ENCODE results near the gene OTX2. TPM values are rescaled to one million over a fixed set of nuclear protein-coding genes. Genes with fewer than 3 reads are reported as not detected.

The OTX2 gene
- total RNA-seq, 1 experiment from 2014 or later = 30.1 TPM

DNA sequence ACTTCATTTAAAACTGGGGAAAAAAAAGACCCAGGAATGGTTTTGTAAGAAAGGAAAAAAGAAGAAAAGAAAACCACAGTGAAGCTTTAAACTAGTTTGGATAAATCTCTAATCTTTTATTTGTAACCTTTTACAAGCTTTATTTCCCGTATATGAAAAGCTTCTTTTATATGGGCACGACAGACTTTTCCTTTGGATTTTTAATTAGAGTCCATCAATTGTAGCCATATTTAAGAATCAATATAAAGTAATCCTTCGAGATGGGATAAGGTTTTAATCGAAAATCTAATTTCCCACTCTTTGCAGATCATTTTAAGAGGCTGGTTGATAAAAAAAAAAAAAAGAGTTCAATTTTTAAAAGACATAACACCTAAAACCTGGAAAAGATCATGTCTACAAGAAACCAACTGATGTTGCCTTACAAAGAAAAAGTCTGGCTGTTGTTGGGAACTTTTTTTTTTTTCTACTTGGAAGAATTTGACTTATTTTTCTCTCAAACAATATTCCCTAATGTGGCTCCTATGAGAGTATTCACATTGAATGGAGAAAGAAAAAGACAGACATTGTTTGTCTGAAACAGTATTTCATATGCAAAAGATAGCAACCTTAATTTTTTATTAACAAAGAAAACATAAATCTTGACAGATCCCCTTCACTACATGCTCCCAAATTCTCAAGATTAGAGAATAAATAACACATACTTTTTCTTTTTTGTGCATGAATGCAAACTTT is 4.9 kb upstream of the OTX2 start:
- ChIA-PET CTCF (interaction anchor here (0.8 to 1.6 kb wide), 4 partner anchors 59 to 368 kb away, joined by 3 read pairs; no protein-coding TSS in a partner anchor), POLR2A (no interaction called here)
- no peak overlapping the region for H3K27ac Mint-ChIP-seq
- H3K4me1 Mint-ChIP-seq = peaks cover 62% of the 10 kb centered on the region
- ATAC-seq = no peak
- no peak for TF ChIP-seq GTF2I (CRISPR knock-in tag; conservative IDR thresholded peaks at IDR 0.05)
- no peak for TF ChIP-seq MYBL2 (CRISPR knock-in tag; IDR thresholded peaks at IDR 0.05)
- TF ChIP-seq ZNF423 (CRISPR knock-in tag; IDR thresholded peaks at IDR 0.05) = no peak
- TF ChIP-seq, protein P1, sequence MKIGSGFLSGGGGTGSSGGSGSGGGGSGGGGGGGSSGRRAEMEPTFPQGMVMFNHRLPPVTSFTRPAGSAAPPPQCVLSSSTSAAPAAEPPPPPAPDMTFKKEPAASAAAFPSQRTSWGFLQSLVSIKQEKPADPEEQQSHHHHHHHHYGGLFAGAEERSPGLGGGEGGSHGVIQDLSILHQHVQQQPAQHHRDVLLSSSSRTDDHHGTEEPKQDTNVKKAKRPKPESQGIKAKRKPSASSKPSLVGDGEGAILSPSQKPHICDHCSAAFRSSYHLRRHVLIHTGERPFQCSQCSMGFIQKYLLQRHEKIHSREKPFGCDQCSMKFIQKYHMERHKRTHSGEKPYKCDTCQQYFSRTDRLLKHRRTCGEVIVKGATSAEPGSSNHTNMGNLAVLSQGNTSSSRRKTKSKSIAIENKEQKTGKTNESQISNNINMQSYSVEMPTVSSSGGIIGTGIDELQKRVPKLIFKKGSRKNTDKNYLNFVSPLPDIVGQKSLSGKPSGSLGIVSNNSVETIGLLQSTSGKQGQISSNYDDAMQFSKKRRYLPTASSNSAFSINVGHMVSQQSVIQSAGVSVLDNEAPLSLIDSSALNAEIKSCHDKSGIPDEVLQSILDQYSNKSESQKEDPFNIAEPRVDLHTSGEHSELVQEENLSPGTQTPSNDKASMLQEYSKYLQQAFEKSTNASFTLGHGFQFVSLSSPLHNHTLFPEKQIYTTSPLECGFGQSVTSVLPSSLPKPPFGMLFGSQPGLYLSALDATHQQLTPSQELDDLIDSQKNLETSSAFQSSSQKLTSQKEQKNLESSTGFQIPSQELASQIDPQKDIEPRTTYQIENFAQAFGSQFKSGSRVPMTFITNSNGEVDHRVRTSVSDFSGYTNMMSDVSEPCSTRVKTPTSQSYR (CRISPR knock-in tag; IDR thresholded peaks at IDR 0.05) = no peak
- no peak for TF ChIP-seq ZNF396 (CRISPR knock-in tag; IDR thresholded peaks at IDR 0.05; ENCODE audit: borderline replicate concordance)
- H3K4me3 Mint-ChIP-seq = peak overlapping the region; percentile 75; the same call in 1 of the 2 replicates
- peaks cover 99% of the 10 kb centered on the region for H3K27me3 Mint-ChIP-seq (ENCODE audit: low read depth)
- no peak for DNase-seq (ENCODE audit: low spot score)
- H3K9me3 Mint-ChIP-seq = no peaks in the 10 kb centered on the region
- no peaks in the 10 kb centered on the region for H3K36me3 Mint-ChIP-seq

DNA sequence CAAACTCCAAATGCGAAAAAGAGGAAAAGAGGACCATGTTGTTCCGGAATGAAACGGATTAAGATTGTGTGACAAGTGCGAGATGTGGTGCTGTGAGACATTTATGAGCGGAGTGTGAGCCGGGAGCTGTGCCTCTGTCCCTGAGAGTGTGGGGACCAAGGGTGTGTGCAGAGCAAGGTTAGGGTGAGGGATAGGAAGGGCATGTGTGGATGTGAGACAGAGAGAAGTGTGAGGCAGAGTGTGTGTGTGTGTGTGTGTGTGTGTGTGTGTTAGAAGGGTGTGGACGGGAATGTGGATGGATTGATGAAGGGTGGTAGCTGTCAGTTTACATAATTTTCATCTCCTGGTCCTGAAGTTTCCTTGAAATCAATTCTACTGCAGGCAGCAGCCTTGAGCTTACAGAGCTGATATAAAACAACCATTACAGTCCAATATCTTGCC is 4.3 kb upstream of the OTX2 start:
- ATAC-seq (no peak), DNase-seq (ENCODE audit: low spot score) (no peak)
- TF ChIP-seq TEAD1 (CRISPR knock-in tag; IDR thresholded peaks at IDR 0.05) (no peak), TCF7 (CRISPR knock-in tag; IDR thresholded peaks at IDR 0.05; ENCODE audit: low read depth) (no peak), CREM (CRISPR knock-in tag; IDR thresholded peaks at IDR 0.05) (no peak), ZNF671 (CRISPR knock-in tag; IDR thresholded peaks at IDR 0.05) (no peak)
- TF ChIP-seq, protein P2, sequence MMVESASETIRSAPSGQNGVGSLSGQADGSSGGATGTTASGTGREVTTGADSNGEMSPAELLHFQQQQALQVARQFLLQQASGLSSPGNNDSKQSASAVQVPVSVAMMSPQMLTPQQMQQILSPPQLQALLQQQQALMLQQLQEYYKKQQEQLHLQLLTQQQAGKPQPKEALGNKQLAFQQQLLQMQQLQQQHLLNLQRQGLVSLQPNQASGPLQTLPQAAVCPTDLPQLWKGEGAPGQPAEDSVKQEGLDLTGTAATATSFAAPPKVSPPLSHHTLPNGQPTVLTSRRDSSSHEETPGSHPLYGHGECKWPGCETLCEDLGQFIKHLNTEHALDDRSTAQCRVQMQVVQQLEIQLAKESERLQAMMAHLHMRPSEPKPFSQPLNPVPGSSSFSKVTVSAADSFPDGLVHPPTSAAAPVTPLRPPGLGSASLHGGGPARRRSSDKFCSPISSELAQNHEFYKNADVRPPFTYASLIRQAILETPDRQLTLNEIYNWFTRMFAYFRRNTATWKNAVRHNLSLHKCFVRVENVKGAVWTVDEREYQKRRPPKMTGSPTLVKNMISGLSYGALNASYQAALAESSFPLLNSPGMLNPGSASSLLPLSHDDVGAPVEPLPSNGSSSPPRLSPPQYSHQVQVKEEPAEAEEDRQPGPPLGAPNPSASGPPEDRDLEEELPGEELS (CRISPR knock-in tag; IDR thresholded peaks at IDR 0.05) = no peak
- TF ChIP-seq, protein P3, sequence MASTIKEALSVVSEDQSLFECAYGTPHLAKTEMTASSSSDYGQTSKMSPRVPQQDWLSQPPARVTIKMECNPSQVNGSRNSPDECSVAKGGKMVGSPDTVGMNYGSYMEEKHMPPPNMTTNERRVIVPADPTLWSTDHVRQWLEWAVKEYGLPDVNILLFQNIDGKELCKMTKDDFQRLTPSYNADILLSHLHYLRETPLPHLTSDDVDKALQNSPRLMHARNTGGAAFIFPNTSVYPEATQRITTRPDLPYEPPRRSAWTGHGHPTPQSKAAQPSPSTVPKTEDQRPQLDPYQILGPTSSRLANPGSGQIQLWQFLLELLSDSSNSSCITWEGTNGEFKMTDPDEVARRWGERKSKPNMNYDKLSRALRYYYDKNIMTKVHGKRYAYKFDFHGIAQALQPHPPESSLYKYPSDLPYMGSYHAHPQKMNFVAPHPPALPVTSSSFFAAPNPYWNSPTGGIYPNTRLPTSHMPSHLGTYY (CRISPR knock-in tag; IDR thresholded peaks at IDR 0.05) = no peak
- TF ChIP-seq, protein P4, sequence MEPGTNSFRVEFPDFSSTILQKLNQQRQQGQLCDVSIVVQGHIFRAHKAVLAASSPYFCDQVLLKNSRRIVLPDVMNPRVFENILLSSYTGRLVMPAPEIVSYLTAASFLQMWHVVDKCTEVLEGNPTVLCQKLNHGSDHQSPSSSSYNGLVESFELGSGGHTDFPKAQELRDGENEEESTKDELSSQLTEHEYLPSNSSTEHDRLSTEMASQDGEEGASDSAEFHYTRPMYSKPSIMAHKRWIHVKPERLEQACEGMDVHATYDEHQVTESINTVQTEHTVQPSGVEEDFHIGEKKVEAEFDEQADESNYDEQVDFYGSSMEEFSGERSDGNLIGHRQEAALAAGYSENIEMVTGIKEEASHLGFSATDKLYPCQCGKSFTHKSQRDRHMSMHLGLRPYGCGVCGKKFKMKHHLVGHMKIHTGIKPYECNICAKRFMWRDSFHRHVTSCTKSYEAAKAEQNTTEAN (CRISPR knock-in tag; IDR thresholded peaks at IDR 0.05) = peak; percentile 77; the same call in 1 of the 2 replicates
- Mint-ChIP-seq H3K36me3 (no peaks in the 10 kb centered on the region), H3K9me3 (no peaks in the 10 kb centered on the region), H3K4me3 (peak overlapping the region; percentile 49), H3K4me1 (peaks cover 68% of the 10 kb centered on the region), H3K27ac (no peak overlapping the region), H3K27me3 (ENCODE audit: low read depth) (peaks cover 100% of the 10 kb centered on the region)
- POLR2A ChIA-PET = no interaction called here
- CTCF ChIA-PET = interaction anchor here (0.8 to 1.6 kb wide), 5 partner anchors 60 to 368 kb away, joined by 3 read pairs; no protein-coding TSS in a partner anchor

DNA sequence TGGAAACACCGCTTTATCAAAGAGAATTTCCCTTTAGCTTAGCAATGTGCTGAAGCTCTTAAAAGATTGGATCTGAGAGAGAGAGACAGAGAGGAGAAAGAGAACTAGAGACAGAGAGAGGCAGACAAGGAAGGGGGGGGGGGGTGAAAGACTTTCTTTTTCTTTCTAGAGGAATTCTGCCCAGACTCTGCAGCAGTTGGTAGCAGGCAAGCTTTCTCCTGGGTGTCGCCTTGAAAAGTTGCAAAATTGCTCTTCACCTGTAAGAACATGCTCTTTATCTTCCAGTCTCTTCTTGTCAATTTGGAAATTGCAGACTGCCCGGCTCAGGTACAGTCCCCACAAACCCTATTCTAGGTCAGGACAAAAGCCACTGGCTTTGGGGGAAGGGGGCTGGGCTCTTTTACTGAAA is 2.9 kb upstream of the OTX2 start:
- Mint-ChIP-seq H3K27ac (no peak overlapping the region), H3K27me3 (ENCODE audit: low read depth) (peaks cover 100% of the 10 kb centered on the region), H3K4me3 (peak overlapping the region; percentile 94), H3K4me1 (peaks cover 73% of the 10 kb centered on the region), H3K9me3 (no peaks in the 10 kb centered on the region), H3K36me3 (no peaks in the 10 kb centered on the region)
- no peak for DNase-seq (ENCODE audit: low spot score)
- ChIA-PET CTCF (interaction anchor here (1.2 to 2.6 kb wide), 2 partner anchors 35 to 239 kb away, joined by 3 to 10 read pairs; no protein-coding TSS in a partner anchor), POLR2A (no interaction called here)
- ATAC-seq = no peak
- TF ChIP-seq ZNF416 (CRISPR knock-in tag; IDR thresholded peaks at IDR 0.05) (no peak), KAT7 (CRISPR knock-in tag; IDR thresholded peaks at IDR 0.05; ENCODE audit: borderline replicate concordance) (no peak)
- TF ChIP-seq, protein P5, sequence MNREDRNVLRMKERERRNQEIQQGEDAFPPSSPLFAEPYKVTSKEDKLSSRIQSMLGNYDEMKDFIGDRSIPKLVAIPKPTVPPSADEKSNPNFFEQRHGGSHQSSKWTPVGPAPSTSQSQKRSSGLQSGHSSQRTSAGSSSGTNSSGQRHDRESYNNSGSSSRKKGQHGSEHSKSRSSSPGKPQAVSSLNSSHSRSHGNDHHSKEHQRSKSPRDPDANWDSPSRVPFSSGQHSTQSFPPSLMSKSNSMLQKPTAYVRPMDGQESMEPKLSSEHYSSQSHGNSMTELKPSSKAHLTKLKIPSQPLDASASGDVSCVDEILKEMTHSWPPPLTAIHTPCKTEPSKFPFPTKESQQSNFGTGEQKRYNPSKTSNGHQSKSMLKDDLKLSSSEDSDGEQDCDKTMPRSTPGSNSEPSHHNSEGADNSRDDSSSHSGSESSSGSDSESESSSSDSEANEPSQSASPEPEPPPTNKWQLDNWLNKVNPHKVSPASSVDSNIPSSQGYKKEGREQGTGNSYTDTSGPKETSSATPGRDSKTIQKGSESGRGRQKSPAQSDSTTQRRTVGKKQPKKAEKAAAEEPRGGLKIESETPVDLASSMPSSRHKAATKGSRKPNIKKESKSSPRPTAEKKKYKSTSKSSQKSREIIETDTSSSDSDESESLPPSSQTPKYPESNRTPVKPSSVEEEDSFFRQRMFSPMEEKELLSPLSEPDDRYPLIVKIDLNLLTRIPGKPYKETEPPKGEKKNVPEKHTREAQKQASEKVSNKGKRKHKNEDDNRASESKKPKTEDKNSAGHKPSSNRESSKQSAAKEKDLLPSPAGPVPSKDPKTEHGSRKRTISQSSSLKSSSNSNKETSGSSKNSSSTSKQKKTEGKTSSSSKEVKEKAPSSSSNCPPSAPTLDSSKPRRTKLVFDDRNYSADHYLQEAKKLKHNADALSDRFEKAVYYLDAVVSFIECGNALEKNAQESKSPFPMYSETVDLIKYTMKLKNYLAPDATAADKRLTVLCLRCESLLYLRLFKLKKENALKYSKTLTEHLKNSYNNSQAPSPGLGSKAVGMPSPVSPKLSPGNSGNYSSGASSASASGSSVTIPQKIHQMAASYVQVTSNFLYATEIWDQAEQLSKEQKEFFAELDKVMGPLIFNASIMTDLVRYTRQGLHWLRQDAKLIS (CRISPR knock-in tag; IDR thresholded peaks at IDR 0.05; ENCODE audit: borderline replicate concordance) = no peak
- TF ChIP-seq, protein P6, sequence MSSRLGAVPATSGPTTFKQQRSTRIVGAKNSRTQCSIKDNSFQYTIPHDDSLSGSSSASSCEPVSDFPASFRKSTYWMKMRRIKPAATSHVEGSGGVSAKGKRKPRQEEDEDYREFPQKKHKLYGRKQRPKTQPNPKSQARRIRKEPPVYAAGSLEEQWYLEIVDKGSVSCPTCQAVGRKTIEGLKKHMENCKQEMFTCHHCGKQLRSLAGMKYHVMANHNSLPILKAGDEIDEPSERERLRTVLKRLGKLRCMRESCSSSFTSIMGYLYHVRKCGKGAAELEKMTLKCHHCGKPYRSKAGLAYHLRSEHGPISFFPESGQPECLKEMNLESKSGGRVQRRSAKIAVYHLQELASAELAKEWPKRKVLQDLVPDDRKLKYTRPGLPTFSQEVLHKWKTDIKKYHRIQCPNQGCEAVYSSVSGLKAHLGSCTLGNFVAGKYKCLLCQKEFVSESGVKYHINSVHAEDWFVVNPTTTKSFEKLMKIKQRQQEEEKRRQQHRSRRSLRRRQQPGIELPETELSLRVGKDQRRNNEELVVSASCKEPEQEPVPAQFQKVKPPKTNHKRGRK (CRISPR knock-in tag; IDR thresholded peaks at IDR 0.05; ENCODE audit: borderline replicate concordance) = no peak
- TF ChIP-seq, protein P3 (CRISPR knock-in tag; IDR thresholded peaks at IDR 0.05) = no peak

Measured in WTC11 (cell line).